Cardiac muscle cell (in vitro differentiated cells and primary cell): ENCODE measurements around the gene HECTD2. TPM values are rescaled to one million over a fixed set of nuclear protein-coding genes. Genes with fewer than 3 reads are reported as not detected.

Experiments used
- DNase-seq, 2 donors: peaks; one replicate each; pipeline versions ENCODE4 v3.0.0 to v3.0.0-alpha.2; 2010 to 2017; ENCODE audit warnings: low read depth in 1 of 2, low spot score in 1 of 2
- H3K27ac ChIP-seq: fragments of 200-600 bp; sonication (generic); 2 replicates; pipeline ENCODE4 v1.5.1; 2016
- H3K27me3 ChIP-seq: fragments of 200-600 bp; sonication (generic); 2 replicates; pipeline ENCODE4 v1.6.0; 2016; ENCODE audit warnings: control low read depth
- H3K36me3 ChIP-seq: fragments of 200-600 bp; sonication (generic); 2 replicates; pipeline ENCODE4 v1.5.1; 2016; ENCODE audit warnings: control low read depth
- H3K4me1 ChIP-seq: fragments of 200-600 bp; sonication (generic); 2 replicates; pipeline ENCODE4 v1.8.1; 2017; ENCODE audit warnings: low read depth, mild to moderate bottlenecking, mixed run types
- H3K4me3 ChIP-seq: fragments of 200-600 bp; sonication (generic); 2 replicates; pipeline ENCODE4 v1.5.1; 2016; ENCODE audit warnings: mild to moderate bottlenecking
- H3K9me3 ChIP-seq: fragments of 200-600 bp; sonication (generic); 2 replicates; pipeline ENCODE4 v1.5.1; 2017; ENCODE audit warnings: low read depth, mild to moderate bottlenecking, control low read depth
- polyA plus RNA-seq: library from polyadenylated mRNA; unstranded; fragments of >200 nt; fragmentation: Nextera tagmentation; extraction: Ambion mirVana; gene quantifications from 2 replicates; pipeline ENCODE4 v1.2.1, GENCODE V29; 2016
- total RNA-seq: library from RNA; depleted of rRNA; stranded (reverse); fragments of >200 nt; gene quantifications from 2 replicates; pipeline ENCODE4 v1.2.3, GENCODE V29; 2016
- TF ChIP-seq, protein P1 (sequence below): IDR thresholded peaks from 2 replicates; pipeline ENCODE4 v1.5.1; 2012; ENCODE audit warnings: low read depth, mild to moderate bottlenecking, low read length

The HECTD2 gene
- total and polyA plus RNA-seq, 2 experiments from 2014 or later = 6.7 to 8.5 TPM

- no peaks in the 10 kb centered on the region for H3K4me1 ChIP-seq
- DNase-seq = peak in 1 of 2 donors; percentile 62
- TF ChIP-seq, protein P1, sequence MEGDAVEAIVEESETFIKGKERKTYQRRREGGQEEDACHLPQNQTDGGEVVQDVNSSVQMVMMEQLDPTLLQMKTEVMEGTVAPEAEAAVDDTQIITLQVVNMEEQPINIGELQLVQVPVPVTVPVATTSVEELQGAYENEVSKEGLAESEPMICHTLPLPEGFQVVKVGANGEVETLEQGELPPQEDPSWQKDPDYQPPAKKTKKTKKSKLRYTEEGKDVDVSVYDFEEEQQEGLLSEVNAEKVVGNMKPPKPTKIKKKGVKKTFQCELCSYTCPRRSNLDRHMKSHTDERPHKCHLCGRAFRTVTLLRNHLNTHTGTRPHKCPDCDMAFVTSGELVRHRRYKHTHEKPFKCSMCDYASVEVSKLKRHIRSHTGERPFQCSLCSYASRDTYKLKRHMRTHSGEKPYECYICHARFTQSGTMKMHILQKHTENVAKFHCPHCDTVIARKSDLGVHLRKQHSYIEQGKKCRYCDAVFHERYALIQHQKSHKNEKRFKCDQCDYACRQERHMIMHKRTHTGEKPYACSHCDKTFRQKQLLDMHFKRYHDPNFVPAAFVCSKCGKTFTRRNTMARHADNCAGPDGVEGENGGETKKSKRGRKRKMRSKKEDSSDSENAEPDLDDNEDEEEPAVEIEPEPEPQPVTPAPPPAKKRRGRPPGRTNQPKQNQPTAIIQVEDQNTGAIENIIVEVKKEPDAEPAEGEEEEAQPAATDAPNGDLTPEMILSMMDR = no peak
- no peak overlapping the region for H3K4me3 ChIP-seq
- no peak overlapping the region for H3K27ac ChIP-seq
- no peaks in the 10 kb centered on the region for H3K27me3 ChIP-seq
- no peaks in the 10 kb centered on the region for H3K36me3 ChIP-seq
- no peaks in the 10 kb centered on the region for H3K9me3 ChIP-seq
Measured at GRCh38 chr10:91540733-91541132, 130.6 kb downstream of the HECTD2 start.

- H3K27ac ChIP-seq = no peak overlapping the region
- TF ChIP-seq, protein P1 = no peak
- H3K9me3 ChIP-seq = no peaks in the 10 kb centered on the region
- no peaks in the 10 kb centered on the region for H3K36me3 ChIP-seq
- H3K4me3 ChIP-seq = no peak overlapping the region
- H3K27me3 ChIP-seq = no peaks in the 10 kb centered on the region
- peak in 1 of 2 donors; percentile 84 for DNase-seq
- no peaks in the 10 kb centered on the region for H3K4me1 ChIP-seq
Measured at GRCh38 chr10:91541481-91541880, 131.3 kb downstream of the HECTD2 start.

GRCh38 chr10:91545384-91545783 is 135.2 kb downstream of the HECTD2 start:
- TF ChIP-seq, protein P1 = no peak
- no peak overlapping the region for H3K4me3 ChIP-seq

GRCh38 chr10:91545838-91546237 is 135.7 kb downstream of the HECTD2 start:
- TF ChIP-seq, protein P1 = no peak

More at GRCh38 chr10:91545384-91545783, 135.2 kb downstream of the HECTD2 start:
- no peak overlapping the region for H3K27ac ChIP-seq
- H3K4me1 ChIP-seq = no peaks in the 10 kb centered on the region
- H3K9me3 ChIP-seq = no peaks in the 10 kb centered on the region
- no peaks in the 10 kb centered on the region for H3K36me3 ChIP-seq
- peaks cover 5% of the 10 kb centered on the region for H3K27me3 ChIP-seq
- no peak for DNase-seq

GRCh38 chr10:91549262-91549661 is 139.1 kb downstream of the HECTD2 start:
- H3K4me1 ChIP-seq = peaks cover 3% of the 10 kb centered on the region
- no peaks in the 10 kb centered on the region for H3K36me3 ChIP-seq
- H3K9me3 ChIP-seq = no peaks in the 10 kb centered on the region
- H3K27ac ChIP-seq = no peak overlapping the region
- H3K4me3 ChIP-seq = no peak overlapping the region
- TF ChIP-seq, protein P1 = no peak
- DNase-seq = no peak
- H3K27me3 ChIP-seq = peaks cover 7% of the 10 kb centered on the region

More at GRCh38 chr10:91545838-91546237, 135.7 kb downstream of the HECTD2 start:
- H3K9me3 ChIP-seq = no peaks in the 10 kb centered on the region
- H3K27ac ChIP-seq = no peak overlapping the region
- no peak overlapping the region for H3K4me3 ChIP-seq
- no peak for DNase-seq
- H3K4me1 ChIP-seq = no peaks in the 10 kb centered on the region
- peaks cover 7% of the 10 kb centered on the region for H3K27me3 ChIP-seq
- no peaks in the 10 kb centered on the region for H3K36me3 ChIP-seq

DNA sequence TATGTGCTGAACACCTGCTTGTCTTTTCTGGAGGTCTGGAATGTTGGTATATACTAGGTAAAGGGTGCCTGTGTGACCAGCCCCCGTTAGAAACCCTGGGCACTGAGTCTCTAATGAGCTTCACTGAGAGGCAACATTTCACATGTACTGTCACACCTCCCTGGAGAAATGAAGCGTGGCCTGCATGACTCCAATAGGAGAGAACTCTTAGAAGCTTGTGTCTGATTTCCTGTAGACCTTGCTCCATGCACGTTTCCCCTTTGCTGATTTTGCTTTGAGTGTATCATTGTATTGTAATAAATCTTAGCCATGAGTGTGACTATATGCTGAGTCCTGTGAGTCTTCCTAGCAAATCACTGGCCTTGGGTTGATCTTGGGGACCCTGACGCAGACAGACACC is 139.9 kb downstream of the HECTD2 start:
- H3K4me1 ChIP-seq = peaks cover 3% of the 10 kb centered on the region
- H3K27me3 ChIP-seq = peaks cover 7% of the 10 kb centered on the region
- TF ChIP-seq, protein P1 = no peak
- H3K9me3 ChIP-seq = no peaks in the 10 kb centered on the region
- no peaks in the 10 kb centered on the region for H3K36me3 ChIP-seq
- no peak overlapping the region for H3K27ac ChIP-seq
- DNase-seq = no peak
- no peak overlapping the region for H3K4me3 ChIP-seq
